HG03571 (cell line): ENCODE results near the gene GPR153.

Source experiments
- ATAC-seq: cut with Tn5 transposase; IDR thresholded peaks from one replicate; pipeline ENCODE4 v1.9.1; 2021; ENCODE audit not compliant: unreplicated experiment

Gene GPR153

DNA sequence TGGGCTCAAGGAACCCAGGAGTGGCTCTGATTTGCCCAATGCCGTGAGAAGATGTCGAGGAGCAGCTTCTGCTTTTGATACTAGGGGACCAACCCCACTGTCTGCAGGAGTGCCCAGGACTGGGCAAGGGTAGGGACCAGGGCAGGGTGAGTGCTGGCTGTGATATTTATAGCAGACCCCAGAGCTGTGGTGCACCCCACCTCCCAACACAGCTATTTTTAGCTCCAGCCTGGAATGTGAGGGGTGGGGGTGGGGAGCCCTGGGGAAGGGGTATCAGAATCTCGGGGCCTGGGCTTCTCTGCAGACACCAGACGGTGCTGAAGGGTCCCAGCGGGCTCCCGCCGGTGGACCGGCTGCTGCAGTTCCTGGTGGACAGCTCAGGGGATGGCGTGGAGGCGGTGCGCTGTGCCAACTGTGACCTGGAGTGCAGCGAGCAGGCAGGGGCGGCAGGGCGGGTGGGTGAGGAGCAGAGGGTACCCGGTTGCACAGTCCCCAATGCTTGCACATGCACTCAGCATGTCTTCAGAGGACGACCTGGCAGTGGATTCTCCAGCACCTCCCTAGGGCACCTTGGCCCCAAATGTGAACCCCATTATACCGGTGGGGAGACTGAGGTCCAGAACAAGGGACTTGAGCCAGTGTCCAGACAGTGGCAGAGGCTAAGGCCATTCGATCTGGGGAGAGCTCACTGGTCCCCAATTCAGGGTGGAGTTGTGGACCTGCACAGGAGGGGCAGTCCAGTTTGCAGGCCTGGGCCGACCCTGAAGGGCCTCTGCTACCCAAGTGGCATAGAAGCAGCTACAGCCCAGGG, 53.6 kb downstream of the GPR153 start:
- no peak for ATAC-seq

DNA sequence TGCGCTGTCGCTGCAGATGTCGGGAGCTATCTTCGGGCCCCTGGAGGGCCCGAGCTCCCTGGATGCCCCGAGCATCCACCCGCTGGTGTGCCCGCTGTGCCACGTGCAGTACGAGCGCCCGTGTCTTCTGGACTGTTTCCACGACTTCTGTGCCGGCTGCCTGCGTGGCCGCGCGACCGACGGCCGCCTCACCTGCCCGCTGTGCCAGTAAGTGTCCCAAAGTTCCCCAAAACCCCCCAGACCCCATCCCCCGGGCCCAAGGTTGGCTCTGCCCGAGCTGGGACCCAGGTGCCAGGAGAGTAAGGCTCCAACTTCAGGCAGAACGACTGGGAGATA, 54.4 kb downstream of the GPR153 start:
- no peak for ATAC-seq

DNA sequence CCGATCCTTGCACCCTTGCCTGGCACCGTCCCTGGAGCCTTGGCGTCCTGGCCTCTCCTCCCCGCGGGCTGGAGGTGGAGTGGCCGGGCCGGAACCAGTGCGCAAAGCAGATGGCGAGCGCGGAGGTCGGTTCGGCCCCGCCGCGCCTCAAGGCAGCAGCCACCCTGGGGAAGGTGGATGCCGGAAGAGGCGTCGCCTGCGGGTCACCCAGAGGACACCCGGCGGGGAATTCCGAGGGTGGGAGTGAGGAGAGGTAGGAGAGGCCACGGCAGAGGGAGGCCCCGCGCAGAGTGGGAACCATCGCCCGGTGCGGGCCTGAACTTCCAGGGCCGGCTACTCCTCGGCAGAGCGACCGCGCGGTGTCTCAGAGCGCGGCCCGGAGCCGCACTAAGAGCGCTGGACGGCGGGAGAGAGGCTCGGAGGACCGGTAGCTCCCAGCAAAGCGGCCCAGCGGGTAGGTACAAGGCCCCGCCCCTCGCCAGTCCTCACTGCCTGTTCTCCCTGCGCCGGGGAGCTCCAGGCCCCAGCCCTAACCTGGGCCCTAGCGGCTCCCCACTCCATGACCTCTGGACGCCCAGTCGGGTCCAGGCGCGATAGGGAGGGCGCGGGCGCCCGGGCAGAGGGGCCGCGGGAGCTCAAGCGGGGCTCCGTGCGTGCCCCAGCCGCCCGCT, 54.9 kb downstream of the GPR153 start, which contains the start of gene RNF207:
TSS of gene RNF207 (plus strand) at position 271 of the 671 bp plus-strand sequence. CDS start 417 bp downstream, outside the sequence.
- ATAC-seq, result no peak

DNA sequence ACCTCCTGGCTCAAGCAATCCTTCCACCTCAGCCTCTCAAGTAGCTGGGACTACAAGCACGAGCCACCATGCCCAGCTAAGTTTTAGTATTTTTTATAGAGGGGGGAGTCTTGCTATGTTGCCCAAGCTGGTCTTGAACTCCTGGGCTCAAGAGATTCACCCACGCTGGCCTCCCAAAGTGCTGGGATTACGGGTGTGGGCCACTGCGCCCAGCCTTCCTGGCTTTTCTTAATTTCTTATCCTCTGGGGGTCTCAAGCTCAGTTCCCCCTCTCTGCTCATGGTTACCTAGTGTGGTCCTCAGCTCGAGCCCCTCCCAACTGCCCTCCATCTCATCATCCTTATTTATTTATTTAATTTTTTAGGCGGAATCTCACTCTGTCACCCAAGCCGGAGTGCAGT, 58.6 kb downstream of the GPR153 start:
- ATAC-seq, result no peak

DNA sequence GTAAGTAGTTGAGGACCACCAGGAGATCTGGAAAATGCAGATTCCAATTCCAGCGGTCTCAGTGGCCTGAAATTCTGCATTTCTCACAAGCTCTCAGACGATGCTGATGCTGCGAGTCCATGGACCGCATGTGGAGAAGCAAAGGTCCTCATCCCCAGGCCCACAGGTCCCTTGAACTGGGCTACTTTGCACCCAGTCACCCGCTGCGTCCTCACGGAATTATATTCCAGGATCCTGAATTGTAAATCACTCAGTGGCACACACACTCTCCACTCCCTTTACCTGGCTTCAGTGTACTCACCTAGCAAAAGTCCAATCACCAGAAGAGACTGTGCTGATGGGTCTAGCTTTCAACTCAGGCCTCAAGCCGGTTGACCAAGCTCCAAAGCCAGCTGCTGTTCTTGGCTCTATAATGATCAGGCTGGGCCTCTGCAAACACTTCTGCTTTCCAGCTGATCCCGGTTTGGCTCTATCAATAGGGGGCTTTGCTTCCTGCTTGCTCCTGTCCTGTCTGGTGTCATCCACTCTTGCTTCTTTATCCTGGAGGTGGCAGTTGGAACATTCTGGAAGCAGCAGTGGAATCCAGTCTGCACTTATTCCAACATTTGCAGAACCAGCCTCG, 60.6 kb downstream of the GPR153 start:
- no peak for ATAC-seq

DNA sequence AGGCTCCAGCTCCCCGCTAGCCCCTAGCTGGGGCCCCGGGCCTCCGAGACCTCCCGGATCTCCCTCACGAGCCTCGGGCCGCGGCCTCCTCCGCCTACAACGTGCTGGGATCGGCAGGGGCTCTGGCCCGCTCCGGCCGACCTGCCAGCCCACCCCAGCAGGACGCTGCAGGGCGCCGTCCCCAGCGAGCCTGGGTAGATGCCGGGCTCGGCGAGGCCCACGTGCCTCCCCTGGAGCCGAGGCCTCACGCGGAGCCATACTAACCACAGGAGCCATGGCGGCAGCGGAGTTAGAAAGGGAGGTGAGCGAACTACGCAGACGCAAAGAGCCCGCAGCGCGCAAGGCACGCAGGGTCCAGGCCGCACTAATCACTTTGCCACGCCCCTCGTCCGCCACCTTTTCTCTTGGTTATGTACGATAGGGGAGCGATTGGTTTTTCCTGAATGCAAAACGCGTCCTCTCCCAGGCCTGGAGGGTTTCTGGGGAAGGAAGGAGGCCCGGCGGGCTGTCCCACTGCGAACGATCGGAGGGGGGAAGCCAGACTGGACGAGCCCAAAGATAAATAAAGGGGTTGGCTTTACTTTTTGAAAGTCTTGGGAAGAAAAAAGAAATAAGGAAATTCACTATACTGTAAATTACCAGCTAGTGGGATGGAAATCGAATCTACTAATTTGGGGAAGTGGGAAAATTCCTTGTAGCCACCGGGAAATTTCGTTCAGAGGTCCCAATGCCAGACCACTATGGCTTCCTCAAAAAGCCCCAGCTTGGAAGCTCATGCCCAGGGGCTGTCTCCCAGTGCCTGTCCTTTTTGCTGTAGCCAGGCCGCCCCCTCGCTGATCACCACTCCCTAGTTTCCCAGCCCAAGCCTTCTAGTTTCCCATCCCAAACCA, 61.4 kb downstream of the GPR153 start, which contains the start of gene RPL22:
TSS of gene RPL22 (minus strand) at position 298 of the 890 bp plus-strand sequence. CDS start at position 276, 22 bp downstream.
- ATAC-seq, result peak; percentile 96

DNA sequence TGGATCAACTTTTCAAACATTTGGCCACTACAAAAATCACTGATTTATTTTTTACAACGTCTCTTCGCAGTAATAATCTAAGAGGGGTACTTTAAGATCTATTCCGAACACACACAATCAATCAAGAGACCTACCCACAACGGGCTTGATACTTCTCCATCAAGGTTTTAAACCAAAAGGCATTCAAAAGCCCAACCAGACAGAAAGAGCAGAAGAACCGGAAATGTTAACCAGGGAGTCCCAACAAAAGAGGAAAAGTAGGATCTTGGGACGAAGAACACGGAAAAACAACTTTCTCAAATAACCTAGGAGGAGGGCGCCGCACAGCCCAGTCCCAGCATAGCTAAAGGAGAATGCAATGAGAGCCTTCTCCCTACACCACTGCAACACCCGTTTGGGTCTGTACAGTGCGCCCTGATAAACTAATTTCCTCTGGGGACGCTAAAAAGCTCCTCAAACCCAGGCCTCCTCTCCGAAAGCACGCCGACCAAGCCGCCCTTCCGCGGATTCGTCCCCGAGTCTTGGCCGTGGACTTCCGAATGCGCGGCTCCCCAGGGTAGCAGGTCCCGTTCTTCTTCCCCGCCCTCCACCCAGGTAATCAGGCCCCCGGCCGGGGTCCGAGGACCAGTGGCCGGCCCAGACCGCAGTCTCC, 62.1 kb downstream of the GPR153 start:
- peak; percentile 20 for ATAC-seq

DNA sequence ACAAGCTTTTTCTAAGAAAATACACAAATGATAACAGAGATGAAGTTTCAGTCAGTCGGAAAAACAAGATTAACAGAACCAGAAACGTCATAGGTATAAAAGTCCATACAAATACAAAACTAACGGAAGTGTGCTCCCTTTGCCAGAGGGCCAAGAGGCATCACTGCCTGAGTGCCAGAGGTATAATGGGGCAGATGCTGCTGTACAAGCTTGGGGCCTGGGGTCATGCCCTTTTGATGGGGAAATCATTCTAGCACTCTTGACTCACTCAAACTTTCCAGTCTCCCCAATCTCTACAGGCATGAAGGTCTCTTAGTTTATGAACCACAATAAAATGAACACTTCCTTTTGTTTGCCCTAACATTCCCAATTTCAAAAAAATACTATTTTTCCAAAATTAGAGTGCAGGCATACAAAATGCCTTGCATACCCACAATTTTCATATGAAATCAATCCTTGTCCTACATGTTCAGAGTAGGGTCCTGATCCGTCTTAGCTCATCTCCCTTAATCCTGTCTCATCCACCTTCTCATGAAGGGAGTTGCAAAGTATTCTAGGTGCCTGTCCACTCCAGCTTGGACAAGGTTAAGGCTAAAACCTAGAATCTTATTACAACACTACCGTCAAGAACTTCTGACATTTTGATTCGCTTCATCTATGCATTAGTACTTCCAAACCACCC, 63.0 kb downstream of the GPR153 start:
- no peak for ATAC-seq
